HL-60/S4 treated with phorbol 12-myristate 13-acetate at 8.2 ng/mL for 4 days and 3 days (cell line): ENCODE measurements around the gene DSG4.

ENCODE experiments used
- in situ Hi-C: fragments of 300-500 bp; cut with MboI; formaldehyde crosslinking; loops from 2 replicates; pipeline ENCODE4 v1.15.0; 2022; ENCODE audit warnings: low sequenced_read_pairs

DSG4 gene

DNA sequence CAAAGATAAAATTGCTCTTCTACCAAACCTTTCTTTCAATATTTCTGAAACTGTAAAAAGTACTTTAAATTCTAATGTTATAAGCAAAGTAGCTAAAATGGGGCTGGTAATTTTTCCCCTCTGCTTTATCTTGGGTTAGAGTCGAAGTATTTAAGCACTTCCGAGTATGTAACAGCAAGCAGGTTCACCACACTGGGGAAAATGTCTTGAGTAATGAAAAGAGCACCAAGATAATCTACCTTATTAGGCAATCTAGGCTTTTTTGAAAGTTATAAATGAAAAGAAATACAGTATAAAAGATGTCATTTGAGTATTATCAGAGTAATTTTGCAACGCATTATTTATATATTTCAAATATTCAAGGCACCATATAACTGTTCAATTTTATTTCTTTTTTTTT is 70.3 kb downstream of the DSG4 start:
- in situ Hi-C loops, result no loop called here

GRCh38 chr18:31447530-31448191 is 71.1 kb downstream of the DSG4 start, which contains the start of gene DSG3:
DSG3 (plus strand) TSS chr18:31447741; CDS start chr18:31447878, 137 bp downstream.
- in situ Hi-C loops, result no loop called here

DNA sequence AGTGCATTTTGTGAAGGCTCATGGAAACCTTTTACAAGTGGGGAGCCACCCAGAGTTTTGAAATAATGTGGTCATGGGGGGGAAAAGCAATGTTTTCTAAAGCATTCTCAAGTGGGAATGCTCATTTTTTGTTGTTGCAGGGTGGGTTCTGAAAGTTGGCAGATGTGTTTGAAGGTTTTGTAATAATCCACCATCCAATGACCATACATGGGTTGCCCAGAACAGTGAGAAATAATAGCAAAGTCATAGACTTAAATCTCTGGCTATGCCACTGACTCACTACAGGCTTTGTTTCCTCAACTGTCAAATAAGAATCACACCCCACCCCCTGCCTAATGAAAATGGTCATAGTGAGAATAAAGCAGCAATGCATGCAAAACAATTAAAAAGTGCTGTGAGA is 73.8 kb downstream of the DSG4 start:
- in situ Hi-C loops, result no loop called here

GRCh38 chr18:31451625-31452024 is 75.0 kb downstream of the DSG4 start:
- in situ Hi-C loops, result no loop called here

- in situ Hi-C loops, result no loop called here
Measured at GRCh38 chr18:31454066-31454708, 77.6 kb downstream of the DSG4 start.
